ENCODE measurements around the gene DSCAM. TPM values are rescaled to one million over a fixed set of nuclear protein-coding genes. Genes with fewer than 3 reads are reported as not detected.

The DSCAM gene
- total RNA-seq, 3 donors from 2014 or later (not counting 1 experiment from before 2014, with no cell fraction given), result not detected

GRCh38 chr21:39969691-39970364, 877.1 kb downstream of the DSCAM start:
- intact Hi-C loops (cut with micrococcal nuclease), result no loop called here

DNA sequence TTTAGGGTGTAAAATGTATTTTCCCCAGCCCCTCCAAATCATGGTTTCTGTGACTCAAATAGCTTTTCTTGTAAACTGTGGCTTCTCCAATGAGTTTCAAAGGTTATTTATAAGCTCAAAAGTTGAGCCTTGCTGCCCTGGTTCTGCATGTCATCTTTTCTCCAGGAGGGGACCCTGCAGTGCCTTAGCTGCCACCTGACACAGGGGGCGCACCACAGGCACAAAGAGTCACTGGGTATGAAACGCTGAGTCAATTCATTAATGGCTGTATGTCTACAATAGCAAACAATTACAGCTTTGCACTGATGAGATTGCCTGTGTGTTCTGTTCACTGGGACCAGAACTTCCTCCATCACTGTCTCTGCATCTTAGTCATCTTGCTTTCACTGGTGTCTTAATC, 878.9 kb downstream of the DSCAM start:
- Histone ChIP-seq H3K4me3 (ENCODE audit: low read length) (no peak overlapping the region), H3K27ac (ENCODE audit: low read length) (no peak overlapping the region), H3K4me1 (ENCODE audit: control insufficient read depth, insufficient read depth, low read length) (no peaks in the 10 kb centered on the region), H3K9me3 (ENCODE audit: control insufficient read depth, insufficient read depth, low read length) (peaks cover 7% of the 10 kb centered on the region), H3K36me3 (ENCODE audit: control insufficient read depth, insufficient read depth, low read length) (no peaks in the 10 kb centered on the region), H3K27me3 (ENCODE audit: control insufficient read depth, insufficient read depth, low read length) (no peaks in the 10 kb centered on the region)
- H3K27me3 Mint-ChIP-seq (ENCODE audit: low read depth in 2 of 2), result no peaks in the 10 kb centered on the region
- H3K4me1 Mint-ChIP-seq, result no peaks in the 10 kb centered on the region
- H3K4me3 Mint-ChIP-seq, result no peak overlapping the region
- peaks cover 0 to 3% of the 10 kb centered on the region in 2 donors for H3K9me3 Mint-ChIP-seq
- intact Hi-C loops (cut with micrococcal nuclease), result no loop called here
- 85% methylated on average over 2 of the region's 2 CpGs for WGBS (ENCODE audit: insufficient coverage)
- H3K36me3 Mint-ChIP-seq, result no peaks in the 10 kb centered on the region
- TF ChIP-seq, protein P1, sequence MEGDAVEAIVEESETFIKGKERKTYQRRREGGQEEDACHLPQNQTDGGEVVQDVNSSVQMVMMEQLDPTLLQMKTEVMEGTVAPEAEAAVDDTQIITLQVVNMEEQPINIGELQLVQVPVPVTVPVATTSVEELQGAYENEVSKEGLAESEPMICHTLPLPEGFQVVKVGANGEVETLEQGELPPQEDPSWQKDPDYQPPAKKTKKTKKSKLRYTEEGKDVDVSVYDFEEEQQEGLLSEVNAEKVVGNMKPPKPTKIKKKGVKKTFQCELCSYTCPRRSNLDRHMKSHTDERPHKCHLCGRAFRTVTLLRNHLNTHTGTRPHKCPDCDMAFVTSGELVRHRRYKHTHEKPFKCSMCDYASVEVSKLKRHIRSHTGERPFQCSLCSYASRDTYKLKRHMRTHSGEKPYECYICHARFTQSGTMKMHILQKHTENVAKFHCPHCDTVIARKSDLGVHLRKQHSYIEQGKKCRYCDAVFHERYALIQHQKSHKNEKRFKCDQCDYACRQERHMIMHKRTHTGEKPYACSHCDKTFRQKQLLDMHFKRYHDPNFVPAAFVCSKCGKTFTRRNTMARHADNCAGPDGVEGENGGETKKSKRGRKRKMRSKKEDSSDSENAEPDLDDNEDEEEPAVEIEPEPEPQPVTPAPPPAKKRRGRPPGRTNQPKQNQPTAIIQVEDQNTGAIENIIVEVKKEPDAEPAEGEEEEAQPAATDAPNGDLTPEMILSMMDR (IDR thresholded peaks at IDR 0.05), result no peak
- no peak for DNase-seq
- ATAC-seq, result no peak
- H3K27ac Mint-ChIP-seq, result no peak overlapping the region

More at GRCh38 chr21:39969691-39970364, 877.1 kb downstream of the DSCAM start:
- no peaks in the 10 kb centered on the region for H3K27me3 Mint-ChIP-seq (ENCODE audit: low read depth in 2 of 2)
- H3K27ac Mint-ChIP-seq, result no peak overlapping the region
- Histone ChIP-seq H3K36me3 (ENCODE audit: control insufficient read depth, insufficient read depth, low read length) (no peaks in the 10 kb centered on the region), H3K9me3 (ENCODE audit: control insufficient read depth, insufficient read depth, low read length) (peaks cover 7% of the 10 kb centered on the region), H3K27ac (ENCODE audit: low read length) (no peak overlapping the region), H3K4me1 (ENCODE audit: control insufficient read depth, insufficient read depth, low read length) (no peaks in the 10 kb centered on the region), H3K27me3 (ENCODE audit: control insufficient read depth, insufficient read depth, low read length) (no peaks in the 10 kb centered on the region), H3K4me3 (ENCODE audit: low read length) (no peak overlapping the region)
- DNase-seq (no peak), ATAC-seq (no peak)
- H3K4me3 Mint-ChIP-seq, result no peak overlapping the region
- TF ChIP-seq, protein P1 (IDR thresholded peaks at IDR 0.05), result no peak
- H3K36me3 Mint-ChIP-seq, result no peaks in the 10 kb centered on the region
- 94% methylated on average over 8 of the region's 8 CpGs for WGBS (ENCODE audit: insufficient coverage)
- H3K9me3 Mint-ChIP-seq, result peaks cover 0 to 3% of the 10 kb centered on the region in 2 donors
- no peaks in the 10 kb centered on the region for H3K4me1 Mint-ChIP-seq

DNA sequence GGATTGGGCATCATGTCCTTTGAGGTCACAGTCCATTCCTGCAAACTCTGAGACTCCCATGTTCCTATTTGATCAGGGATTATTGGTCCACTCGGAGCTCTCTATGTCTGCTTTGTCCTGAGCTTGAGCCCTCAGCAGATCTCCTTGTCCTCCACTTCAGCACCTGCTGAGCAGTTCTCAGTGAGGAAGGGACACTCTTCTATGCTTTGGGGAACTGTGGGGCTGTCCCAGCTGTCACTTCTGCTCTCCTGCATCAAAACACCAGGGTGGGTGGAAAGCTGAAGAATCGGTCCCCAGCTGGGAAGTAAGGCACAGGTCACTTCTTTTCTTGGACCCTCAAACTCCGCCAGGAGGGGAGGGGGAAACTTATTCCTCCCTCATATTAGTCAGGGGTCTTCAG, 880.2 kb downstream of the DSCAM start:
- Histone ChIP-seq H3K27me3 (ENCODE audit: control insufficient read depth, insufficient read depth, low read length) (no peaks in the 10 kb centered on the region), H3K27ac (ENCODE audit: low read length) (no peak overlapping the region), H3K9me3 (ENCODE audit: control insufficient read depth, insufficient read depth, low read length) (peaks cover 7% of the 10 kb centered on the region), H3K4me1 (ENCODE audit: control insufficient read depth, insufficient read depth, low read length) (no peaks in the 10 kb centered on the region), H3K4me3 (ENCODE audit: low read length) (no peak overlapping the region), H3K36me3 (ENCODE audit: control insufficient read depth, insufficient read depth, low read length) (no peaks in the 10 kb centered on the region)
- no peaks in the 10 kb centered on the region for H3K4me1 Mint-ChIP-seq
- no peak overlapping the region for H3K4me3 Mint-ChIP-seq
- TF ChIP-seq, protein P1 (IDR thresholded peaks at IDR 0.05), result no peak
- H3K9me3 Mint-ChIP-seq, result peaks cover 4 to 10% of the 10 kb centered on the region in 2 donors
- no peak for DNase-seq
- no peak overlapping the region for H3K27ac Mint-ChIP-seq
- WGBS (ENCODE audit: insufficient coverage), result 84% methylated on average over 2 of the region's 3 CpGs
- intact Hi-C loops (cut with micrococcal nuclease), result no loop called here
- no peaks in the 10 kb centered on the region for H3K27me3 Mint-ChIP-seq (ENCODE audit: low read depth in 2 of 2)
- no peak for ATAC-seq
- no peaks in the 10 kb centered on the region for H3K36me3 Mint-ChIP-seq

DNA sequence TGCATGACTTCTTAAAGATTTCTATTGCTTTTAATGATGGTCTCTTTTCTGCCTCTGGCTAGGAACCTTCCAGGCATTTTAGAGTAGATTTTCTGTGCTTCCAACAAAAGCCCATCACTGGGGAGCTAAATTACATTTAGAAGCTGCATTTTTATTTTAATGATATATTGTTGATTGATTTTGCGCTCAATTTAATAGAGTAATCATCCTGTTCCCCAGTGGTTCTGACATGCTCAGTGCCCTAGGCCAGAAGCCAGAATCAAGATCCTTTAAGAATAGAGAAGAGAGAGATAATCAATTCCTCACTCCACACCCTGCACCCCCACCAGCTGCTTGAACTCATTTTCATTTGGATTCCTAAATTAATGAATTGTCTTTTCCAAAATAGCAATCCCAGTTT, 881.9 kb downstream of the DSCAM start:
- Mint-ChIP-seq H3K27ac (no peak overlapping the region), H3K4me1 (no peaks in the 10 kb centered on the region), H3K9me3 (peaks cover 8 to 15% of the 10 kb centered on the region in 2 donors), H3K36me3 (peaks cover 3% of the 10 kb centered on the region), H3K27me3 (ENCODE audit: low read depth in 2 of 2) (no peaks in the 10 kb centered on the region), H3K4me3 (no peak overlapping the region)
- ATAC-seq, result no peak
- no peak overlapping the region for H3K27ac ChIP-seq (ENCODE audit: low read length)
- H3K36me3 ChIP-seq (ENCODE audit: control insufficient read depth, insufficient read depth, low read length), result no peaks in the 10 kb centered on the region
- WGBS (ENCODE audit: insufficient coverage), result no CpG with 5 or more reads among the region's 1 CpG
- H3K4me3 ChIP-seq (ENCODE audit: low read length), result no peak overlapping the region
- H3K9me3 ChIP-seq (ENCODE audit: control insufficient read depth, insufficient read depth, low read length), result peaks cover 7% of the 10 kb centered on the region
- intact Hi-C loops (cut with micrococcal nuclease), result no loop called here
- DNase-seq, result no peak
- H3K4me1 ChIP-seq (ENCODE audit: control insufficient read depth, insufficient read depth, low read length), result no peaks in the 10 kb centered on the region
- TF ChIP-seq, protein P1 (IDR thresholded peaks at IDR 0.05), result no peak
- H3K27me3 ChIP-seq (ENCODE audit: control insufficient read depth, insufficient read depth, low read length), result no peaks in the 10 kb centered on the region

All from natural killer cell (primary cell).